Renal cortical epithelial cell (primary cell): ENCODE data around the gene IGFLR1. TPM values are rescaled to one million over a fixed set of nuclear protein-coding genes. Genes with fewer than 3 reads are reported as not detected.
"Not testable (repeated sequence)": the region's sequence is repeated elsewhere in the genome, so short reads cannot be mapped to it uniquely, and the experiment has no call there.

ENCODE experiments used
- DNase-seq: peaks from one replicate; pipeline ENCODE4 v3.0.0-alpha.2; 2011; ENCODE audit warnings: low read depth
- total RNA-seq: library from RNA; depleted of rRNA; stranded (reverse); fragments of >200 nt; gene quantifications from 2 replicates; pipeline ENCODE4 v1.2.3, GENCODE V29; 2014

IGFLR1 gene
- total RNA-seq, 1 donor from 2014 or later = 1.8 TPM

GRCh38 chr19:35710784-35711723 is 31.2 kb downstream of the IGFLR1 start:
- no peak for DNase-seq

- no peak for DNase-seq
Observed at GRCh38 chr19:35708391-35708790, 33.9 kb downstream of the IGFLR1 start.

GRCh38 chr19:35704218-35704617 is 38.0 kb downstream of the IGFLR1 start, which contains the start of gene ZBTB32:
TSS of gene ZBTB32 (plus strand) at chr19:35704558. CDS start at chr19:35714627, 10,069 bp downstream.
- peak; percentile 40 for DNase-seq

- DNase-seq = no peak
Observed at GRCh38 chr19:35703343-35703742, 38.9 kb downstream of the IGFLR1 start.

- peak; percentile 95 for DNase-seq
Observed at GRCh38 chr19:35702223-35703012, 39.8 kb downstream of the IGFLR1 start.

GRCh38 chr19:35696835-35697234 is 45.4 kb downstream of the IGFLR1 start:
- no peak for DNase-seq

- no peak for DNase-seq
Observed at GRCh38 chr19:35695895-35696422, 46.3 kb downstream of the IGFLR1 start.

GRCh38 chr19:35693835-35694599 is 48.2 kb downstream of the IGFLR1 start:
- peak; percentile 71 for DNase-seq

- DNase-seq = no peak
Observed at GRCh38 chr19:35693422-35693821, 48.8 kb downstream of the IGFLR1 start.

- DNase-seq = no peak
Observed at GRCh38 chr19:35692010-35692409, 50.2 kb downstream of the IGFLR1 start.

- not testable (repeated sequence) for DNase-seq
Observed at GRCh38 chr19:35691106-35691505, 51.1 kb downstream of the IGFLR1 start.

- DNase-seq = no peak
Observed at GRCh38 chr19:35689836-35690235, 52.4 kb downstream of the IGFLR1 start.

Other genes starting within 250 kb of the IGFLR1 start
- gene DMKN, start 228.8 kb downstream of the IGFLR1 start, total RNA-seq = 52.7 and 144 TPM in 2 replicates
- gene SBSN, start 214.1 kb downstream of the IGFLR1 start, total RNA-seq = 0.05 TPM in 1 of 2 replicates, not detected in the other
- not detected in 2 replicates for gene GAPDHS, start 209.0 kb downstream of the IGFLR1 start, total RNA-seq
- 76.1 and 93.6 TPM in 2 replicates for gene TMEM147, start 196.8 kb downstream of the IGFLR1 start, total RNA-seq
- gene ATP4A, start 178.8 kb downstream of the IGFLR1 start, total RNA-seq = not detected in 2 replicates
- not detected in 2 replicates for gene PMIS2, start 156.3 kb downstream of the IGFLR1 start, total RNA-seq
- gene HAUS5, start 129.7 kb downstream of the IGFLR1 start, total RNA-seq = 5.1 and 6.4 TPM in 2 replicates
- 38.9 and 40.0 TPM in 2 replicates for gene RBM42, start 113.4 kb downstream of the IGFLR1 start, total RNA-seq
- not detected in 2 replicates for gene ETV2, start 100.7 kb downstream of the IGFLR1 start, total RNA-seq
- 385 and 691 TPM in 2 replicates for gene COX6B1, start 94.1 kb downstream of the IGFLR1 start, total RNA-seq
- gene UPK1A, start 75.9 kb downstream of the IGFLR1 start, total RNA-seq = not detected in 2 replicates
- not detected in 2 replicates for gene ZBTB32, start 37.9 kb downstream of the IGFLR1 start, total RNA-seq
- 4.2 and 26.3 TPM in 2 replicates for gene KMT2B, start 24.4 kb downstream of the IGFLR1 start, total RNA-seq
- gene U2AF1L4, start 3.0 kb upstream of the IGFLR1 start, total RNA-seq = 5.6 and 7.2 TPM in 2 replicates
- gene PSENEN, start 3.2 kb upstream of the IGFLR1 start, total RNA-seq = 23.5 and 24.7 TPM in 2 replicates
- 2.6 and 6.4 TPM in 2 replicates for gene LIN37, start 6.1 kb upstream of the IGFLR1 start, total RNA-seq
- gene HSPB6, start 14.6 kb upstream of the IGFLR1 start, total RNA-seq = 0.52 and 0.65 TPM in 2 replicates
- 4.0 and 7.7 TPM in 2 replicates for gene PROSER3, start 15.7 kb upstream of the IGFLR1 start, total RNA-seq
- 0.17 and 5.1 TPM in 2 replicates for gene ARHGAP33, start 33.1 kb upstream of the IGFLR1 start, total RNA-seq
- 0.20 TPM in 1 of 2 replicates, not detected in the other for gene PRODH2, start 70.4 kb upstream of the IGFLR1 start, total RNA-seq
- gene NPHS1, start 110.1 kb upstream of the IGFLR1 start, total RNA-seq = not detected in 2 replicates
- gene KIRREL2, start 114.5 kb upstream of the IGFLR1 start, total RNA-seq = not detected in 2 replicates
- gene APLP1, start 126.1 kb upstream of the IGFLR1 start, total RNA-seq = 0.52 and 2.9 TPM in 2 replicates
- 4.2 and 8.7 TPM in 2 replicates for gene NFKBID, start 158.1 kb upstream of the IGFLR1 start, total RNA-seq
- gene HCST, start 160.1 kb upstream of the IGFLR1 start, total RNA-seq = not detected in 2 replicates
- gene TYROBP, start 165.8 kb upstream of the IGFLR1 start, total RNA-seq = not detected in 2 replicates
- 0.52 and 6.3 TPM in 2 replicates for gene LRFN3, start 193.9 kb upstream of the IGFLR1 start, total RNA-seq